ENCODE data around the gene KLHL18.
"Not testable (repeated sequence)": the region's sequence is repeated elsewhere in the genome, so short reads cannot be mapped to it uniquely, and the experiment has no call there.

The KLHL18 gene

GRCh38 chr3:47247131-47248064 lies 35.3 kb upstream of the KLHL18 start:
- DNase-seq (ENCODE audit: low read depth), result no peak
- TF ChIP-seq, protein P1, sequence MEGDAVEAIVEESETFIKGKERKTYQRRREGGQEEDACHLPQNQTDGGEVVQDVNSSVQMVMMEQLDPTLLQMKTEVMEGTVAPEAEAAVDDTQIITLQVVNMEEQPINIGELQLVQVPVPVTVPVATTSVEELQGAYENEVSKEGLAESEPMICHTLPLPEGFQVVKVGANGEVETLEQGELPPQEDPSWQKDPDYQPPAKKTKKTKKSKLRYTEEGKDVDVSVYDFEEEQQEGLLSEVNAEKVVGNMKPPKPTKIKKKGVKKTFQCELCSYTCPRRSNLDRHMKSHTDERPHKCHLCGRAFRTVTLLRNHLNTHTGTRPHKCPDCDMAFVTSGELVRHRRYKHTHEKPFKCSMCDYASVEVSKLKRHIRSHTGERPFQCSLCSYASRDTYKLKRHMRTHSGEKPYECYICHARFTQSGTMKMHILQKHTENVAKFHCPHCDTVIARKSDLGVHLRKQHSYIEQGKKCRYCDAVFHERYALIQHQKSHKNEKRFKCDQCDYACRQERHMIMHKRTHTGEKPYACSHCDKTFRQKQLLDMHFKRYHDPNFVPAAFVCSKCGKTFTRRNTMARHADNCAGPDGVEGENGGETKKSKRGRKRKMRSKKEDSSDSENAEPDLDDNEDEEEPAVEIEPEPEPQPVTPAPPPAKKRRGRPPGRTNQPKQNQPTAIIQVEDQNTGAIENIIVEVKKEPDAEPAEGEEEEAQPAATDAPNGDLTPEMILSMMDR (IDR thresholded peaks at IDR 0.05; ENCODE audit: low read length, missing control alignments), result no peak
- H3K4me3 ChIP-seq (replicated peaks; ENCODE audit: low read depth, low read length), result no peak overlapping the region

- H3K4me3 ChIP-seq (replicated peaks; ENCODE audit: low read depth, low read length), result no peak overlapping the region
- peak; percentile 49 for DNase-seq (ENCODE audit: low read depth)
Observed at GRCh38 chr3:47250309-47251060, 32.3 kb upstream of the KLHL18 start.

DNA sequence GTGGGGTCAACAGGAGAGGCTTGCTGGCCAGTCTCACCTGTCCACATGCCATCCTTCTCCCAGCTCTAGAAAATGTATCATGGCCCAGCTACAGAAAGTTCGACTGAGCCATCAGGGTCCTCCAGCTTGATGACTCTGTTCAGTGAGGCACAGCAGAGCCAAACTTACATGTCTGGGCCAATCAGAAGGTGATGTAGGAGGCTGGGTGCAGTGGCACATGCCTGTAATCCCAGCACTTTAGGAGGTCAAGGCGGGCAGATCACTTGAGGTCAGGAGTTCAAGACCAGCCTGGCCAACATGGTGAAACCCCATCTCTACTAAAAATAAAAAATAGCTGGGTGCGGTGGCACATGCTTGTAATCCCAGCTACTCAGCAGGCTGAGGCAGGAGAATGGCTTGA lies 31.7 kb upstream of the KLHL18 start:
- DNase-seq (ENCODE audit: low read depth); H3K4me3 ChIP-seq (replicated peaks; ENCODE audit: low read depth, low read length): not testable (repeated sequence)

More at GRCh38 chr3:47250309-47251060, 32.3 kb upstream of the KLHL18 start:
- TF ChIP-seq, protein P1 (IDR thresholded peaks at IDR 0.05; ENCODE audit: low read length, missing control alignments), result peak; percentile 38

- DNase-seq (ENCODE audit: low read depth), result no peak
- TF ChIP-seq, protein P1 (IDR thresholded peaks at IDR 0.05; ENCODE audit: low read length, missing control alignments), result no peak
- no peak overlapping the region for H3K4me3 ChIP-seq (replicated peaks; ENCODE audit: low read depth, low read length)
Observed at GRCh38 chr3:47251689-47252088, 31.1 kb upstream of the KLHL18 start.

GRCh38 chr3:47256331-47256730 lies 26.4 kb upstream of the KLHL18 start:
- not testable (repeated sequence) for DNase-seq (ENCODE audit: low read depth); H3K4me3 ChIP-seq (replicated peaks; ENCODE audit: low read depth, low read length)

DNA sequence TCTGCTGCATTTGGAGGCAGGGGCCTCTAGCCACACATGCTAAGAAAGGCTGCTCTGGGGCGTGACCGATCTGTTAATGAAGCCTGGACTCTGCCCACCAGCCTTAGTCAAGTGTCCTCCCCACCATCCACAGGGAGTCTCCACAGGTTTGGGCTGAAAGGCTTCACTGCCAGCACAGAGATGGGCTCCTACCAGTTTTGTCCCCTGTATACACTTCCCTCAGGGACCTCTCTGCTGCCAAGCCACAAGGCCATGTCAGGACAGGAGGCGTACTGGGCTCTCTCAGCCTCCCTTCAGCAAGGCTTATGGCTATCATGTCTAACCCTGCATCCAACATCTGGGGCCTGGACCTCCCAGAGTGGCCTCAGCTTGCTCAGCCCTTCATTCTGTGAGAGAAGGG lies 23.6 kb upstream of the KLHL18 start:
- TF ChIP-seq, protein P1 (IDR thresholded peaks at IDR 0.05; ENCODE audit: low read length, missing control alignments), result no peak
- DNase-seq (ENCODE audit: low read depth), result no peak
- no peak overlapping the region for H3K4me3 ChIP-seq (replicated peaks; ENCODE audit: low read depth, low read length)

GRCh38 chr3:47260605-47261004 lies 22.1 kb upstream of the KLHL18 start:
- H3K4me3 ChIP-seq (replicated peaks; ENCODE audit: low read depth, low read length), result no peak overlapping the region
- TF ChIP-seq, protein P1 (IDR thresholded peaks at IDR 0.05; ENCODE audit: low read length, missing control alignments), result no peak
- no peak for DNase-seq (ENCODE audit: low read depth)
